Measurements from ENCODE around the gene DUSP6. TPM values are rescaled to one million over a fixed set of nuclear protein-coding genes. Genes with fewer than 3 reads are reported as not detected.
A peak's percentile ranks its signal among the peaks of the same experiment; 100 is the strongest.

Gene DUSP6
- total and polyA plus RNA-seq, 9 of the 15 experiments (the other 6 are each of a cell fraction or from before 2014, with no cell fraction given), result 0.04 to 0.60 (median 0.08) TPM; not detected in 2

- no peak for TF ChIP-seq ZNF655 (CRISPR knock-in tag; IDR thresholded peaks at IDR 0.05)
- peak; percentile 65 for TF ChIP-seq SP1 (CRISPR knock-in tag; IDR thresholded peaks at IDR 0.05)
- 0 out of 2 replicates have a peak, but pooled peaks have one; percentile 14 for TF ChIP-seq SMAD3 (CRISPR knock-in tag; conservative IDR thresholded peaks at IDR 0.05)
- TF ChIP-seq MLLT1 (IDR thresholded peaks at IDR 0.05), result 0 out of 4 replicates have a peak, but pooled peaks of 1 of the 2 experiments have one; percentile 65
- no peak for TF ChIP-seq KLF13 (tag; IDR thresholded peaks at IDR 0.05; ENCODE audit: borderline replicate concordance, low read depth)
- TF ChIP-seq KDM1A (IDR thresholded peaks at IDR 0.05), result peak; percentile 93 to 95
- 0 out of 2 replicates have a peak, but pooled peaks have one; percentile 47 for TF ChIP-seq CUX1 (CRISPR knock-in tag; IDR thresholded peaks at IDR 0.05)
- TF ChIP-seq TFAM (CRISPR knock-in tag; conservative IDR thresholded peaks at IDR 0.05), result no peak
- TF ChIP-seq SMAD4 (CRISPR knock-in tag; conservative IDR thresholded peaks at IDR 0.05), result peak; percentile 96
- TF ChIP-seq HMGN3 (IDR thresholded peaks at IDR 0.05; ENCODE audit: borderline replicate concordance, extremely low read depth, insufficient read length, low read depth, low read length), result peak; percentile 82
- TF ChIP-seq HMBOX1 (IDR thresholded peaks at IDR 0.05), result peak; percentile 68; the same call in 1 of the 2 replicates
- peak in 1 of 2 experiments; percentile 28; a peak in 1 of 4 replicates for TF ChIP-seq FOXK2 (conservative IDR thresholded peaks at IDR 0.05 in 1 of 2, IDR thresholded peaks at IDR 0.05 in 1 of 2; ENCODE audit: low read depth in 2 of 2)
- peak in 1 of 2 experiments; percentile 41; a peak in 3 of 4 replicates for TF ChIP-seq MAZ (CRISPR knock-in tag; conservative IDR thresholded peaks at IDR 0.05 in 1 of 2, IDR thresholded peaks at IDR 0.05 in 1 of 2)
- TF ChIP-seq ZNF253 (CRISPR knock-in tag; conservative IDR thresholded peaks at IDR 0.05), result no peak
- TF ChIP-seq ETV5 (CRISPR knock-in tag; IDR thresholded peaks at IDR 0.05; ENCODE audit: low read depth), result 0 out of 2 replicates have a peak, but pooled peaks have one; percentile 14
- TF ChIP-seq MTA1 (IDR thresholded peaks at IDR 0.05; ENCODE audit: borderline replicate concordance), result peak; percentile 83
- no peak for TF ChIP-seq USF2 (CRISPR knock-in tag; IDR thresholded peaks at IDR 0.05)
These were observed 41.3 kb upstream of the DUSP6 start (continued) for GRCh38 chr12:89393551-89394121.

All from K562 (cell line).